Endometrium (tissue), 2 donors: ENCODE data around the gene ATP13A3.

Experiments used
- FAIRE-seq: peaks from 2 replicates; lab custom pipeline; 2012; peaks lifted over from hg19 to GRCh38; lab: Jason Lieb, UNC
- donor health status: control.
- donor health status: control.

ATP13A3 gene

GRCh38 chr3:194475138-194475932 lies 11.5 kb downstream of the ATP13A3 start:
- FAIRE-seq, result no peak

DNA sequence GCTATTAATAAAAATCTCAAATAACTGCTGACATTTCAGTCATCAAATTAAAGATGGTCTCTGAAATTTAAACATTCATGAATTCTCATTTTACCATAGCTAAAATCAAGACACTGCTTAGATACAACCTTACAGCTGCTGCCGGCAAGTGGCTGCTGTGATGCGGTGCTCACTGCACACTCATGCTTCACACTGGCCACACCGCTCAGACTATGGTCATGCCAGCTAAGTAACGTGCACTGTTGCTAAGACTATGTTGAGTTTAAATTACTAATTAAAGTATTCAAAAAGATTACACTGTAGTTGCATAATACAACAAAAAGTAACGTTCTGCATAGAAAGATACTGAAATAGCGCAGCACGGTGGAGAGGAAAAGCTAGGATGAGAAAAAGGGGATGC lies 12.1 kb downstream of the ATP13A3 start:
- no peak for FAIRE-seq

DNA sequence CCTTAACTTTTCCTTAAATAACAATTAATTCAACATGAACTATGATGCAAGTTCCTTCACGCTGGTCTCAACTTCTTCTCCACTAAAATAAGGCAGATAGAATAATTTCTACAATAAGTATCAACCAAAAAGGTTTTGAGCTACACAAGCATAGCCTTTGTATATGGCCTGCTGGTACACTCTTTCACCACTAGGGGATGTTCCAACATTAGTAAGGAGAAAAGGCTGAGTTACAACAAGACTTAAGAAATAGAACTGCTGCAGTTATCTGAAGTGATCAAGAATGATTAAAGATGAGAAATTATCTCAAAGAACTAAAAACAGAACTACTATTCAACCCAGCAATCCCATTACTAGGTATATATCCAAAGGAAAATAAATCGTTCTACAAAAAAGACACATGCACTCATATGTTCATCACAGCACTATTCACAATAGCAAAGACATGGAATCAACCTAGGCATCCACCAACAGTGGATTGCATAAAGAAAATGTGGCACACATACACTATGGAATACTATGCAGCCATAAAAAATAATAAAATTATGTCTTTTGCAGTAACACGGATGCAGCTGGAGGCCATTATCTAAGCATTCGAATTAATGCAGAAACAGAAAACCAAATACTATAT lies 14.4 kb downstream of the ATP13A3 start:
- peak; percentile 50 for FAIRE-seq

- FAIRE-seq, result no peak
These were observed 14.9 kb downstream of the ATP13A3 start for GRCh38 chr3:194471863-194472262.

GRCh38 chr3:194470615-194471014 lies 16.2 kb downstream of the ATP13A3 start:
- no peak for FAIRE-seq

GRCh38 chr3:194469977-194470376 lies 16.8 kb downstream of the ATP13A3 start:
- no peak for FAIRE-seq

GRCh38 chr3:194468086-194468485 lies 18.7 kb downstream of the ATP13A3 start:
- FAIRE-seq, result no peak

DNA sequence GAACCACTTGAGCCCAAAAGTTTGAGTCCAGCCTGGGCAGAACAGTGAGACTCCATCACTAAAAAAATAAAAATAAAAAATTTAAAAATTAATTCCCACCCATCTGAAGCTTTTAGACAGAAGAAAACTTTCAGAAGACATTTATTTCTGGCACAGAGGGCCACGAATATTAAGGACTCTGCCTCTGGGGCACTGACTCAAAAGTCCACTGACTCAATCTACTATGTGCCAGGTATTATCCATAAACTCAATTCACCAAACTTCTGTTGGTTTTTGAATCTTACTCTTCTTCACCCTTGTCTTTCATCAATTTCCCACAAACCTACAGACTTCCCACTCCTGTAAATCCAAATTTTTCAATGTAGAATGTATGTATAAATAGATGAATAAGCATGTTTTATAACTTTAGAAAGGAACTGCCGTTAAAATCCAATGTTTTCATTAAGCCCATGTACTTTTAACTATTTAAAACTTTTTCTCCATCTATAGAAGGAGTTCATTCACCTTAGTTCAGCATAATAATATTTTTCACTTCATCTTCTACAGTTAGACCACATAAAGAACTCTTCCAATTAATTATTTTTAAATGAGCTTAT lies 19.9 kb downstream of the ATP13A3 start:
- FAIRE-seq, result no peak

DNA sequence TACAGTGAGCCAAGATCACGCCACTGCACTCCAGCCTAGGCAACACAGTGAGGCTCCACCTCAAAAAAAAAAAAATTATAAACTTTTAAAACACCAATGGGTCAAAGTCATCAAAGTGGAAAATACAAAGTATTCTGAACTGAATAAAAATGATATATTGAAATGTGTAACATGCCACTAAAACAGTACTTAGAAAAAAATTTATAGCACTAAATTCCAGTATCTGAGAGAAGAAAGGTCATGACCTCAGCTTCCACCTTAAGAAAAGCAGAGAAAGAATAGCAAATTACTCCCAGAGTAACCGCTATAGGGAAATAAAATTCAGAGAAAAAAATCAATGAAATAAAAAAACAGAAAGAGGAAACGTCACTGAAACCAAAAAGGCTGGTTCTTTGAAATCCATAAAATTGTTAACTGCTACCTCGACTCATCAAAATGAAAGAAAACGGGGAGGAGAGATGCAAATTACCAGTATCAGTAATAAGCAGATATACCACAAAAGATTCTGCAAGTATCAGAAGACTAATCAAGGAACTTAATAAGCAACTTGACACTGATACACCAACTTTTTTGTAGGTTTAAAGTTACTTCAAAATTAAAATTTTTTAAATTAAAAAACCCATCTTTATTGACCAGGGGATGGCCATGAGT lies 20.8 kb downstream of the ATP13A3 start:
- FAIRE-seq, result peak; percentile 4

DNA sequence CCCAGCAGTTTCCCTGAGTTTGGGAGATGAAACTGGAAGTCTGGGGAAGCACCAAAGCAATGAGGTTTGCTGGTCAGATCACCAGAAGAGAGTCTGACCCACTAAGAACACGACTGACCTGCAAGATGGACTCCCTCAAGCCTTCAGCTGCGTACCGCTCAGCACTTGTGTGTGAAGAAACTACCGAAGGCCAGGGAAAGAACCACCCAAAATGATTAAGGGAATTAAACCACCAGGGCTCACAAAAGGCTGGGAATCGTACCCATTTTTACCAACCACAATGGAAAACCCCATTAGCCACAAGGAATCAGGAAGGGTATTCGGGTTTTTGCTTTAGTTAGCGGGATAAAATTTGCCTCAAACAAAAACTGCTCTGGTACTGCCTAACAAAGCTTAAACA lies 21.6 kb downstream of the ATP13A3 start:
- no peak for FAIRE-seq

DNA sequence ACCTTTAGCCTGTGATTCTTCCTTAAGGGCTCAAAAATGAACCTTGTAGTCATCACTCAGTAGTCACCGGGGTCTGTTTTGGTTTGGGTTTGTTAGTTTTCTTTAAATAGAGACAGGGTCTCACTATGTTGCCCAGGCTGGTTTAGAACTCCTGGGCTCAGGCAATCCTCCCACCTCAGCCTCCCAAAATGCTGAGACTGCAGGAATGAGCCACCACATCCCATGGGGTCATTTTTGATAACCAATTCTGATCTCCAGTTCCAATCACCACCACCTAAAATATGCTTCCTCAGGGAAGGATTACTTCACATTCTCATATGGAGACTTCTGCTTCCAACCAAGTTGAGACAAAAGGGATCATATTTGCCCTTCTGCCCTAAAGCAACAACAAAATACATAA lies 22.1 kb downstream of the ATP13A3 start:
- no peak for FAIRE-seq

DNA sequence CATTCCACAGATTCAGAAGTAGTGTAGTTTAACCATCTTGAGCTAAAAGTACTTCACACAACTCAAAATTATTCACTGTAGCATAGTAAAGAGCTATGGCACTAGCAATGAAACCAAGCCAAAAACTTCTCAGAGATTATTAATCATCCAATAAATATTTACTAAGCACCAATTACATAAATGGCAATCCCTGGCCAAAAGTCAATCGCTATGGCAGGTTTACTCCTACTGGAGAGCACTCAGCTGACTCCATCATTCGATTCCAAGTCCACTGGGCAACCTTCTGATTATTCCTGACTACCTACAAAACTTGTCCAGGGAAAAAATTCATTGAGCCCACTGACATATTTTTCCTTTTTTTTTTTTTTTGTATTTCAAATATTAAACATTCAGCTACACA lies 23.9 kb downstream of the ATP13A3 start:
- FAIRE-seq, result no peak

DNA sequence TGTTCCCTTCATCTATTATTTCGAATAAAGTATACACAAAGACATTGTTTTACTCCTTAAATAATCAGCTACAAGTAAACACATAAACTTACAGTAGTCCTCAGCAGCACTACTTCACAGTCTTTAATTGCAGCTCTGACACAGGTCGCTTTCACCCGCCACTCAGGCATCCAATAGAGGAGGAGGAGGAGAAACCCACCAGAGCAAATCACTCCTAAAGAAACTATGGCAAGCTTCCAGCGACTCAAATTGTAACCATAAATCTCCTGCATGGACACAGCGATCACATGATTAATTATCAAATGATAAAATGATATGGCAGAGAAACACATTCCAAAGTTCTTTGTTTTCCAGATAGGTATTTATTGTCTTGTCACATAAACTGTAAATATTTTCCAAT lies 26.2 kb downstream of the ATP13A3 start:
- no peak for FAIRE-seq

DNA sequence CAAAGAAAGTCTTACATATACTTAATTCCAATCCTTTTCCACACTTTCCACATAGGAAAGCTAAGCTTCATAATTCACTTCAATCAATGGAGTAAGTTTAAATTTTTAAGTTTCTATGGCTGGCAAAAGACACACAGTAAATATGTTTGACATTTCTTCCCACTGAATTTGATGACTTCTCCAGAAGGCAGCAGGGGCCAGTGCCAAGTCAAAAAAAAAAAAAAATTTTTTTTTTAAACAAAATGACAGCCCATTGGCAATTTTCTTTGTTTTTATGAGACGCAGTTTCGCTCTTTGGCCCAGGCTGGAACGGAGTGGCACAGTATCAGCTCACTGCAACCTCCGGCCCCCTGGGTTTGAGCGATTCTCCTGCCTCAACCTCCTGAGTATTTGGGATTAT lies 28.7 kb downstream of the ATP13A3 start:
- no peak for FAIRE-seq

DNA sequence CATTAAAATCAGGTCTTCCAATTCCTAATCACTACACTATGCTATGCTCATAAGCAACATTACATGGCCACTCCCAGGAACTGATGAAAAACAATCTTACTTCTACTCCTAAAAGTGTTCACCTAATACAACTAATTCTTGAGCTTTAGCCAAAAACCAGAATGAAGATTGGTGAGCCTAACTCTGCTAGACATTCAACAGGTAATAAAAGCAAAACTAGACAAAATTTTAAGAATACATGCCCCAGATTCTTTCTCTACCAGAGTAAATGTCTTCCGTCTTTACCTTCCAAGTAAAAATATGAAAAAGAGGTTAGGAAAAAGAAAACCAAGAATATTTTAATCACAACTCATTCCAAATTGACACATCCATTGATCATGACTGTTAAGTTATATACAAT lies 31.3 kb downstream of the ATP13A3 start:
- no peak for FAIRE-seq

GRCh38 chr3:194450341-194450740 lies 36.5 kb downstream of the ATP13A3 start:
- FAIRE-seq, result no peak

DNA sequence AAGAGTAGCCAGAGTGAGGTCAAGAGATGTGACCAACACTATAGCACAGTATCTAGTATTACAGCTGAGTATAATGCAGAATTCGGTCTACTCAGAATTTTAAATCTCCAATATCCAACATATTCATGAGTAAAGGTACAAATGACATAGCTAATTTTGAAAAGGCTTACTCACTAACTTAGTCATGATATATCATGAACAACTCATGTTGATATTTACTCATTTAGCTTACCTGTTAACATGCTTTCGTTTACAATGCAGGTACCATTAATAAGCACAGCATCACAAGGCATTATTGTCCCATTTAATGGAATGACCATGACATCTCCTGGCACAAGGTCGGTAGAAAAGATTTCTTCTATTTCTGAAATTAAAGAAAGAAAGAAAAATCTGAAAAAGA lies 36.9 kb downstream of the ATP13A3 start:
- no peak for FAIRE-seq

DNA sequence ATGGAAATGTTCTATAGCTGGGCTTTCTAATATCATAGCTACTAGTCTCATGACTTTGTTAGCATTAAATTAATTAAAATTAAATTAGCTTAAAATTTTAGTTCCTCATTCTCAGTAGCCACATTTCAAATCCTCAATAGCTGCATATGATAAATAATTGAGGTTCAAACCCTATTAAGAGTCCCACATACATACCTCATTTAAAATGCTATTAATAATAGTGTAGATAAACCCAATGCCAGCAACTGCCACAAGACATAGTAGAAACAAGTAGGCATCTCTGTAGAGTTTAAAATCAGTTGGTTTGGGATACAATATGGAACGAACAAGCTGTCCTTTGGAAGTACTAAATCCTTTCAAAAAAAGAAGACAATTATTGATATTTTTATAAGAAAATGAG lies 39.1 kb downstream of the ATP13A3 start:
- FAIRE-seq, result no peak

DNA sequence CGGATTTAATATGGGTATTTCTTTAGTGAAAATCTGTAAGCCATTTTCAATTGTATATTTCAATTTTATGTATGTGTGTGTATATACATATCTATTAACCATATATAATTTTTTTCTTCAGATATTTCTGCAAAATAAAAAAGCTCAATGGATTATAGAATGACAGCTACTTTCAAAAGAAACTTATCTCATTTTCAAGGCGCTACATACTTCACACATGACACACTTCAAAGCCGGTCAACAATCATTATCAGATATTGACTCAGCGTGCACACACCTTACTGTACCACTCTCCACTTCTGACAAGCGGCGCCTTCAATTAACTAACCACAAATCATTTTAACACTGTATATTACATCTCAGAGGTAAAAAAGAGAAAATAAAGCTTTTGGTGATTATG lies 39.6 kb downstream of the ATP13A3 start:
- FAIRE-seq, result no peak

DNA sequence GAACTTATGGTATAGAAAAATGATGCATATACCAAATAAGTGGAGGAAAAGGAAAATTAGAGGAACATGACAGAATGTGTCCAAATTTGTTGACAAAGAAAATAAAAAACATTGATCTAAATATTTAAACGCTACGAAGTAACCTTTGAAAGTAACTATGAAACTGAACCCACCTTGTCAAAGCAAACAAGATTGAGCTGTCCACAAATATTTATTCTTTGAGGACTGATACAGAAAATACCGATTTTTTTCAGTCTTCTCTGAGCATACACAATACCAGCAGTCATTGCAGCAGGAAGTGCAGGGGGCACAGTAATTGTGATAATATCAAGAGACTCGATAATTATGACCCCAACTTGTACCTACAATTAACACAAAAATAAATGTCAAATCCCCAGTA lies 40.0 kb downstream of the ATP13A3 start:
- FAIRE-seq, result no peak

DNA sequence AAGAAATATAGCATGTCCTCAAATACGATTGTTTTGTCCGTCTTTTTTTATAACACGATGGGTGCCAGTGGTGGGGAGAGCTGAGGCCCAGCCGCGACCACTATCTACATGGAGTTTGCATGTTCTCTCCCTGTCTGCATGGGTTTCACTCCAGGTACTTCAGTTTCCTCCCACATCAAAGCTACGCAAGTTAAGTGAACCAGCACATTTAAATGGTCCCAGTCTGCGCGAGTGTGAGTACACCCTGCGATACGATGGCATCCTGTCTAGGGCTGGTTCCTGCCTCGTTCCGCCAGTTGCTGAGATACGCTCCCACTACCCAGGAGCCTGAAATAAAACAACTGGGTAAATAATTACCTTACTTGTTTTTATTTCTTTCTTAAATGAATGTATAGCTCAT lies 40.6 kb downstream of the ATP13A3 start:
- no peak for FAIRE-seq

- FAIRE-seq, result no peak
These were observed 42.9 kb downstream of the ATP13A3 start for GRCh38 chr3:194443901-194444300.

GRCh38 chr3:194440756-194441155 lies 46.0 kb downstream of the ATP13A3 start:
- FAIRE-seq, result no peak
